SU-DHL-6 (cell line): ENCODE results near the gene PPP1R12C.

Source experiments
- EZH2phosphoT487 ChIP-seq: fragments of 200-600 bp; sonication (generic), shearing (Covaris generic); conservative IDR thresholded peaks from 2 replicates; pipeline ENCODE4 v1.6.1; 2018; ENCODE audit warnings: mild to moderate bottlenecking, antibody characterized with exemption, low read length, moderate library complexity, mixed read lengths
- TF ChIP-seq, protein P1 (sequence below): fragments of 200-600 bp; sonication (generic); IDR thresholded peaks from one replicate; pipeline ENCODE4 v1.5.1; 2017; ENCODE audit warnings: antibody characterized with exemption, mild to moderate bottlenecking, low read length, moderate library complexity; ENCODE audit not compliant: insufficient read depth, poor library complexity, severe bottlenecking

DNA sequence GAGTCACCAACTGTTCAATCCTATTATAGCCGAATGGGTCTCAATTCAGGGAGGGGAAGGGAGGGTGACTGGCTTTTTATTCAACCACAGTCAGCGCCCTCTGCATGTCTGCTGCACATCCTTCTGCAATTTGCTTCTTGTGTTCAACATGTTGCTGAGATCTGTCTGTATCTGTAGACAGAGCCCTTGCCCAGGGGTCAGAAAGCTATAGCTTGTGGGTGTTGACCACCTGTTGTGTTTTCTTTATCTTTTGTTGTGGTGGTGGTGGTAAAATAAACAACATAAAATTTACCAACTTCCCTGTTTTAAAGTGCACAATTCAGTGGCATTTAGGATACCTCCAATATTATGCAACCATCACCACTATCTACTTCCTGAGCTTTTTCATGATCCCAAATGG is 12.2 kb downstream of the PPP1R12C start:
- TF ChIP-seq, protein P1, sequence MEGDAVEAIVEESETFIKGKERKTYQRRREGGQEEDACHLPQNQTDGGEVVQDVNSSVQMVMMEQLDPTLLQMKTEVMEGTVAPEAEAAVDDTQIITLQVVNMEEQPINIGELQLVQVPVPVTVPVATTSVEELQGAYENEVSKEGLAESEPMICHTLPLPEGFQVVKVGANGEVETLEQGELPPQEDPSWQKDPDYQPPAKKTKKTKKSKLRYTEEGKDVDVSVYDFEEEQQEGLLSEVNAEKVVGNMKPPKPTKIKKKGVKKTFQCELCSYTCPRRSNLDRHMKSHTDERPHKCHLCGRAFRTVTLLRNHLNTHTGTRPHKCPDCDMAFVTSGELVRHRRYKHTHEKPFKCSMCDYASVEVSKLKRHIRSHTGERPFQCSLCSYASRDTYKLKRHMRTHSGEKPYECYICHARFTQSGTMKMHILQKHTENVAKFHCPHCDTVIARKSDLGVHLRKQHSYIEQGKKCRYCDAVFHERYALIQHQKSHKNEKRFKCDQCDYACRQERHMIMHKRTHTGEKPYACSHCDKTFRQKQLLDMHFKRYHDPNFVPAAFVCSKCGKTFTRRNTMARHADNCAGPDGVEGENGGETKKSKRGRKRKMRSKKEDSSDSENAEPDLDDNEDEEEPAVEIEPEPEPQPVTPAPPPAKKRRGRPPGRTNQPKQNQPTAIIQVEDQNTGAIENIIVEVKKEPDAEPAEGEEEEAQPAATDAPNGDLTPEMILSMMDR: no peak
- no peak for TF ChIP-seq EZH2phosphoT487
